ENCODE data around the gene MIPOL1. TPM values are rescaled to one million over a fixed set of nuclear protein-coding genes. Genes with fewer than 3 reads are reported as not detected.

MIPOL1 gene
- total and polyA plus RNA-seq, 2 experiments from 2014 or later, result 16.6 to 24.8 TPM

DNA sequence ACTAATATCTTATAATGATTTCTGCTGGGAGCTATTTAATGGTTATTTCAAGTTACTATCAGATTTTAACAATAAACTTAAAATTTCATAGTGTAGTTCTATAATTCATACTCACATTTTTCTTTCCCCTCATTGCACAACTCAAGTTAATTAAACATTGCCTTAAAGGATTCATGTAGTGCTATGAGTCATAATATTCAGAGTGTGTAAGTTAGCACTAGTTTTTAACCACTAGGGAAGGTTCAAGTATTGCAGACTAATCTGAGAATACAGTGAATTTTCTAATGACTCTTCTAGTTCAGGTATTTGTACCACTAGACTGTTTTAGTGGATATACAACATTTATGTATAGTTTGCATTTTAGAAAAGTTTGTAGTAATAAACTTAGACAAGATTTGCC is 347.4 kb downstream of the MIPOL1 start:
- Mint-ChIP-seq H3K9me3 (no peaks in the 10 kb centered on the region), H3K4me3 (no peak overlapping the region), H3K27ac (no peak overlapping the region), H3K36me3 (ENCODE audit: low read depth) (no peaks in the 10 kb centered on the region), H3K27me3 (ENCODE audit: insufficient read depth, low read depth, poor library complexity) (no peaks in the 10 kb centered on the region), H3K4me1 (no peaks in the 10 kb centered on the region)
- no peak overlapping the region for H3K4me2 ChIP-seq
- H3K36me3 ChIP-seq (ENCODE audit: insufficient read depth), result no peaks in the 10 kb centered on the region
- H2AFZ ChIP-seq, result no peak overlapping the region
- no peak overlapping the region for H3K4me3 ChIP-seq
- no peaks in the 10 kb centered on the region for H3K4me1 ChIP-seq (ENCODE audit: insufficient read depth)
- H3K79me2 ChIP-seq (replicated peaks; ENCODE audit: insufficient read depth), result no peaks in the 10 kb centered on the region
- no peaks in the 10 kb centered on the region for H3K27me3 ChIP-seq (ENCODE audit: insufficient read depth)
- no peak for TF ChIP-seq ZNF331 (CRISPR knock-in tag; IDR thresholded peaks at IDR 0.05; ENCODE audit: low read depth)
- TF ChIP-seq JUNB (IDR thresholded peaks at IDR 0.05; ENCODE audit: unreplicated experiment), result no peak
- no peak for TF ChIP-seq CREB1 (CRISPR knock-in tag; IDR thresholded peaks at IDR 0.05; ENCODE audit: low read depth)
- H3F3A ChIP-seq (replicated peaks; ENCODE audit: low read depth), result no peaks in the 10 kb centered on the region
- no peaks in the 10 kb centered on the region for H3K9me2 ChIP-seq (ENCODE audit: insufficient read depth)
- no peaks in the 10 kb centered on the region for H4K20me1 ChIP-seq (replicated peaks; ENCODE audit: insufficient read depth)
- no peak for ATAC-seq
- H3K27ac ChIP-seq (ENCODE audit: low read depth), result no peak overlapping the region
- no peak for DNase-seq (ENCODE audit: low spot score)

DNA sequence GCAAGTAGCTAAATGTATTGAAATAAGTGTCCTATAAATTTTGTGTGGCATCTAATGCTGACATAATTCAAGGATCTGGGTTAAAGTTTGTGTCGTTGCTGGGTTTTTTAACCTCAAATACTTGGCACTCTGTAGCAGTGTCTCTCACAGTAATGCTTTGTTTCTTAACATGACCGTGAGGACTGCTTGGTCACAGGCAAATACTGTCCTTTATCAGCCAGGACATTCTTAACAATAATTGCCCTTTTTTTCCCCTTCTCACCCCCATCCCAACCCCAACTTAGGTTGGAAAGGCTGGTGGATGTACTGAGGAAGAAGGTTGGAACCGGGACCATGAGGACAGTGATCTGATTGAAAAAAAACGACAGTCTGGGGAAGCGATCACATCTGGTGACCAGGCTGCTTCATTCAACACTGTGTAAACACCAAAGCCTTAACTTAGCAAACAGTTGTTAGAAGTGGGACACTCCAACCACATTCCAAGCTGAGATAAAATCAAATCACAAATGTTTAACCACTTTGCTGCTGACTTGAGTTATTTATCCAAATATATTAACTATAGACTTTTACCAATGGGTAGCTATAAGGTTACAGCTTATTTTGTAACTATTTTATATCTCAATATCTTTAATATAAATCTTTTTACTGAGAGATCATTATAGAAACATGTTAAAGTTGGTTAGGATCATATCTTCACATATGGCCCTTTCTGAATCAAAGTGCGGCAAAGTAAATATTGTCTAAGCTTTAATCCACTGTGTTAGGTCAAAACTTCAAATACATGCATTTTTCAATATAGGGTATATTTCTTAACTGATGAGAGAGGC is 349.1 kb downstream of the MIPOL1 start:
- no peaks in the 10 kb centered on the region for H3K79me2 ChIP-seq (replicated peaks; ENCODE audit: insufficient read depth)
- no peak overlapping the region for H3K4me2 ChIP-seq
- no peak overlapping the region for H2AFZ ChIP-seq
- H3K27me3 ChIP-seq (ENCODE audit: insufficient read depth), result no peaks in the 10 kb centered on the region
- no peaks in the 10 kb centered on the region for H3K9me2 ChIP-seq (ENCODE audit: insufficient read depth)
- Mint-ChIP-seq H3K4me3 (no peak overlapping the region), H3K4me1 (no peaks in the 10 kb centered on the region), H3K36me3 (ENCODE audit: low read depth) (no peaks in the 10 kb centered on the region), H3K27ac (no peak overlapping the region), H3K9me3 (no peaks in the 10 kb centered on the region), H3K27me3 (ENCODE audit: insufficient read depth, low read depth, poor library complexity) (no peaks in the 10 kb centered on the region)
- no peaks in the 10 kb centered on the region for H3K36me3 ChIP-seq (ENCODE audit: insufficient read depth)
- no peaks in the 10 kb centered on the region for H4K20me1 ChIP-seq (replicated peaks; ENCODE audit: insufficient read depth)
- ATAC-seq (no peak), DNase-seq (ENCODE audit: low spot score) (no peak)
- no peak for TF ChIP-seq ETS1 (IDR thresholded peaks at IDR 0.05)
- H3K4me3 ChIP-seq, result no peak overlapping the region
- H3K4me1 ChIP-seq (ENCODE audit: insufficient read depth), result no peaks in the 10 kb centered on the region
- H3F3A ChIP-seq (replicated peaks; ENCODE audit: low read depth), result no peaks in the 10 kb centered on the region
- no peak overlapping the region for H3K27ac ChIP-seq (ENCODE audit: low read depth)

- H3K4me1 Mint-ChIP-seq, result no peaks in the 10 kb centered on the region
- ATAC-seq (no peak), DNase-seq (ENCODE audit: low spot score) (no peak)
- peaks cover 10% of the 10 kb centered on the region for H3K9me3 Mint-ChIP-seq
- no peaks in the 10 kb centered on the region for H3K27me3 ChIP-seq (ENCODE audit: insufficient read depth)
- H3K27ac Mint-ChIP-seq, result no peak overlapping the region
- H3K27me3 Mint-ChIP-seq (ENCODE audit: insufficient read depth, low read depth, poor library complexity), result no peaks in the 10 kb centered on the region
- H3K36me3 ChIP-seq (ENCODE audit: insufficient read depth), result no peaks in the 10 kb centered on the region
- H3K4me3 ChIP-seq, result no peak overlapping the region
- H3K79me2 ChIP-seq (replicated peaks; ENCODE audit: insufficient read depth), result no peaks in the 10 kb centered on the region
- TF ChIP-seq ZNF114 (CRISPR knock-in tag; IDR thresholded peaks at IDR 0.05), result no peak
- TF ChIP-seq, protein P1, sequence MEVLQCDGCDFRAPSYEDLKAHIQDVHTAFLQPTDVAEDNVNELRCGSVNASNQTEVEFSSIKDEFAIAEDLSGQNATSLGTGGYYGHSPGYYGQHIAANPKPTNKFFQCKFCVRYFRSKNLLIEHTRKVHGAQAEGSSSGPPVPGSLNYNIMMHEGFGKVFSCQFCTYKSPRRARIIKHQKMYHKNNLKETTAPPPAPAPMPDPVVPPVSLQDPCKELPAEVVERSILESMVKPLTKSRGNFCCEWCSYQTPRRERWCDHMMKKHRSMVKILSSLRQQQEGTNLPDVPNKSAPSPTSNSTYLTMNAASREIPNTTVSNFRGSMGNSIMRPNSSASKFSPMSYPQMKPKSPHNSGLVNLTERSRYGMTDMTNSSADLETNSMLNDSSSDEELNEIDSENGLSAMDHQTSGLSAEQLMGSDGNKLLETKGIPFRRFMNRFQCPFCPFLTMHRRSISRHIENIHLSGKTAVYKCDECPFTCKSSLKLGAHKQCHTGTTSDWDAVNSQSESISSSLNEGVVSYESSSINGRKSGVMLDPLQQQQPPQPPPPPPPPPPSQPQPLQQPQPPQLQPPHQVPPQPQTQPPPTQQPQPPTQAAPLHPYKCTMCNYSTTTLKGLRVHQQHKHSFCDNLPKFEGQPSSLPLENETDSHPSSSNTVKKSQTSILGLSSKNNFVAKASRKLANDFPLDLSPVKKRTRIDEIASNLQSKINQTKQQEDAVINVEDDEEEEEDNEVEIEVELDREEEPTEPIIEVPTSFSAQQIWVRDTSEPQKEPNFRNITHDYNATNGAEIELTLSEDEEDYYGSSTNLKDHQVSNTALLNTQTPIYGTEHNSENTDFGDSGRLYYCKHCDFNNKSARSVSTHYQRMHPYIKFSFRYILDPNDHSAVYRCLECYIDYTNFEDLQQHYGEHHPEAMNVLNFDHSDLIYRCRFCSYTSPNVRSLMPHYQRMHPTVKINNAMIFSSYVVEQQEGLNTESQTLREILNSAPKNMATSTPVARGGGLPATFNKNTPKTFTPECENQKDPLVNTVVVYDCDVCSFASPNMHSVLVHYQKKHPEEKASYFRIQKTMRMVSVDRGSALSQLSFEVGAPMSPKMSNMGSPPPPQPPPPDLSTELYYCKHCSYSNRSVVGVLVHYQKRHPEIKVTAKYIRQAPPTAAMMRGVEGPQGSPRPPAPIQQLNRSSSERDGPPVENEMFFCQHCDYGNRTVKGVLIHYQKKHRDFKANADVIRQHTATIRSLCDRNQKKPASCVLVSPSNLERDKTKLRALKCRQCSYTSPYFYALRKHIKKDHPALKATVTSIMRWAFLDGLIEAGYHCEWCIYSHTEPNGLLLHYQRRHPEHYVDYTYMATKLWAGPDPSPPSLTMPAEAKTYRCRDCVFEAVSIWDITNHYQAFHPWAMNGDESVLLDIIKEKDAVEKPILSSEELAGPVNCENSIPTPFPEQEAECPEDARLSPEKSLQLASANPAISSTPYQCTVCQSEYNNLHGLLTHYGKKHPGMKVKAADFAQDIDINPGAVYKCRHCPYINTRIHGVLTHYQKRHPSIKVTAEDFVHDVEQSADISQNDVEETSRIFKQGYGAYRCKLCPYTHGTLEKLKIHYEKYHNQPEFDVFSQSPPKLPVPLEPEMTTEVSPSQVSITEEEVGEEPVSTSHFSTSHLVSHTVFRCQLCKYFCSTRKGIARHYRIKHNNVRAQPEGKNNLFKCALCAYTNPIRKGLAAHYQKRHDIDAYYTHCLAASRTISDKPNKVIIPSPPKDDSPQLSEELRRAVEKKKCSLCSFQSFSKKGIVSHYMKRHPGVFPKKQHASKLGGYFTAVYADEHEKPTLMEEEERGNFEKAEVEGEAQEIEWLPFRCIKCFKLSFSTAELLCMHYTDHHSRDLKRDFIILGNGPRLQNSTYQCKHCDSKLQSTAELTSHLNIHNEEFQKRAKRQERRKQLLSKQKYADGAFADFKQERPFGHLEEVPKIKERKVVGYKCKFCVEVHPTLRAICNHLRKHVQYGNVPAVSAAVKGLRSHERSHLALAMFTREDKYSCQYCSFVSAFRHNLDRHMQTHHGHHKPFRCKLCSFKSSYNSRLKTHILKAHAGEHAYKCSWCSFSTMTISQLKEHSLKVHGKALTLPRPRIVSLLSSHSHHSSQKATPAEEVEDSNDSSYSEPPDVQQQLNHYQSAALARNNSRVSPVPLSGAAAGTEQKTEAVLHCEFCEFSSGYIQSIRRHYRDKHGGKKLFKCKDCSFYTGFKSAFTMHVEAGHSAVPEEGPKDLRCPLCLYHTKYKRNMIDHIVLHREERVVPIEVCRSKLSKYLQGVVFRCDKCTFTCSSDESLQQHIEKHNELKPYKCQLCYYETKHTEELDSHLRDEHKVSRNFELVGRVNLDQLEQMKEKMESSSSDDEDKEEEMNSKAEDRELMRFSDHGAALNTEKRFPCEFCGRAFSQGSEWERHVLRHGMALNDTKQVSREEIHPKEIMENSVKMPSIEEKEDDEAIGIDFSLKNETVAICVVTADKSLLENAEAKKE (CRISPR knock-in tag; IDR thresholded peaks at IDR 0.05), result no peak
- no peak for TF ChIP-seq STAT1 (IDR thresholded peaks at IDR 0.05; ENCODE audit: unreplicated experiment)
- no peak for TF ChIP-seq NANOG (IDR thresholded peaks at IDR 0.05; ENCODE audit: borderline replicate concordance)
- TF ChIP-seq POLR2AphosphoS5 (IDR thresholded peaks at IDR 0.05; ENCODE audit: low read depth), result no peak
- no peak for TF ChIP-seq CREB1 (CRISPR knock-in tag; IDR thresholded peaks at IDR 0.05; ENCODE audit: low read depth)
- no peak for TF ChIP-seq ZNF331 (CRISPR knock-in tag; IDR thresholded peaks at IDR 0.05; ENCODE audit: low read depth)
- TF ChIP-seq EZH2 (IDR thresholded peaks at IDR 0.05; ENCODE audit: low read depth, unreplicated experiment), result no peak
- no peaks in the 10 kb centered on the region for H4K20me1 ChIP-seq (replicated peaks; ENCODE audit: insufficient read depth)
- H3K4me3 Mint-ChIP-seq, result no peak overlapping the region
- no peak overlapping the region for H2AFZ ChIP-seq
- no peaks in the 10 kb centered on the region for H3K4me1 ChIP-seq (ENCODE audit: insufficient read depth)
- H3K9me2 ChIP-seq (ENCODE audit: insufficient read depth), result no peaks in the 10 kb centered on the region
- H3K4me2 ChIP-seq, result no peak overlapping the region
- H3K36me3 Mint-ChIP-seq (ENCODE audit: low read depth), result peaks cover 9% of the 10 kb centered on the region; the same call in 2 of the 3 replicates
- no peak overlapping the region for H3K27ac ChIP-seq (ENCODE audit: low read depth)
- H3F3A ChIP-seq (replicated peaks; ENCODE audit: low read depth), result no peaks in the 10 kb centered on the region
Observed at GRCh38 chr14:37550511-37550910, 352.8 kb downstream of the MIPOL1 start.

Data from GM23338 (cell line).